Fibroblast of lung (primary cell): ENCODE results near the gene CTNND2. TPM values are rescaled to one million over a fixed set of nuclear protein-coding genes. Genes with fewer than 3 reads are reported as not detected.
"Not testable (repeated sequence)": the region's sequence is repeated elsewhere in the genome, so short reads cannot be mapped to it uniquely, and the experiment has no call there.

ENCODE experiments used
- DNase-seq, 2 donors: peaks; one replicate each; pipeline versions ENCODE4 v3.0.0 to v3.0.0-alpha.2; 2010; ENCODE audit warnings: low read depth in 2 of 2
- H2AFZ ChIP-seq: 2 replicates; pipeline ENCODE4 v1.5.1; 2012; ENCODE audit warnings: low read length, control low read depth, inconsistent platforms
- H3K27ac ChIP-seq: 2 replicates; pipeline ENCODE4 v1.5.1; 2011; ENCODE audit warnings: low read length, control low read depth; ENCODE audit not compliant: insufficient read depth
- H3K27me3 ChIP-seq: 2 replicates; pipeline ENCODE4 v1.5.1; 2011; ENCODE audit warnings: mild to moderate bottlenecking, low read length; ENCODE audit not compliant: control insufficient read depth, insufficient read depth
- H3K36me3 ChIP-seq: 2 replicates; pipeline ENCODE4 v1.5.1; 2011; ENCODE audit warnings: low read length; ENCODE audit not compliant: control insufficient read depth, insufficient read depth
- H3K4me1 ChIP-seq: 2 replicates; pipeline ENCODE4 v1.5.1; 2011; ENCODE audit warnings: low read length; ENCODE audit not compliant: control insufficient read depth, insufficient read depth; ENCODE audit errors: extremely low read depth
- H3K4me2 ChIP-seq: 2 replicates; pipeline ENCODE4 v1.5.1; 2011; ENCODE audit warnings: low read length, control low read depth; ENCODE audit not compliant: insufficient read depth; ENCODE audit errors: extremely low read depth
- H3K4me3 ChIP-seq, 4 experiments: fragments of 200-600 bp in 1 of 4; sonication (generic) in 1 of 4; replicated peaks in 1 of 4; 2 replicates each; pipeline ENCODE4 v1.5.1; 2011 to 2016; ENCODE audit warnings: low read length in 4 of 4, low read depth in 3 of 4, mild to moderate bottlenecking in 3 of 4, control low read depth in 2 of 4, inconsistent platforms in 1 of 4, mixed read lengths in 1 of 4; ENCODE audit not compliant: insufficient read depth in 1 of 4; ENCODE audit errors: control extremely low read depth in 1 of 4
- H3K79me2 ChIP-seq: 2 replicates; pipeline ENCODE4 v1.5.1; 2012; ENCODE audit warnings: mild to moderate bottlenecking, low read length, inconsistent platforms; ENCODE audit not compliant: control insufficient read depth, insufficient read depth
- H3K9ac ChIP-seq: 2 replicates; pipeline ENCODE4 v1.5.1; 2011; ENCODE audit warnings: mild to moderate bottlenecking, low read length, control low read depth; ENCODE audit not compliant: insufficient read depth
- H3K9me3 ChIP-seq: 2 replicates; pipeline ENCODE4 v1.5.1; 2012; ENCODE audit warnings: low read depth, low read length; ENCODE audit not compliant: control insufficient read depth, insufficient read depth
- H4K20me1 ChIP-seq: 2 replicates; pipeline ENCODE4 v1.5.1; 2011; ENCODE audit warnings: low read length; ENCODE audit not compliant: control insufficient read depth, insufficient read depth; ENCODE audit errors: extremely low read depth
- EZH2 ChIP-seq: IDR thresholded peaks from 2 replicates; pipeline ENCODE4 v1.5.1; 2012; ENCODE audit warnings: low read length, control low read depth, mild to moderate bottlenecking; ENCODE audit errors: missing control alignments
- polyA plus RNA-seq, 2 donors: library from polyadenylated mRNA; depleted of rRNA in 1 of 2; stranded (reverse) in 1 of 2; unstranded in 1 of 2; fragments of >200 nt; gene quantifications; 2 replicates each; pipeline ENCODE4 v1.2.1, GENCODE V29; 2011 to 2012; ENCODE audit warnings: missing spikeins in 1 of 2
- total RNA-seq: library from RNA; depleted of rRNA; stranded (reverse); fragments of >200 nt; gene quantifications from 2 replicates; pipeline ENCODE4 v1.2.1, GENCODE V29; 2014
- TF ChIP-seq, protein P1 (sequence below), 2 donors: IDR thresholded peaks in 1 of 2; conservative IDR thresholded peaks in 1 of 2; 1 replicate in 1 of 2; 2 replicates in 1 of 2; pipeline ENCODE4 v1.5.1; 2011 to 2012; ENCODE audit warnings: low read length in 2 of 2, control low read depth in 1 of 2, inconsistent platforms in 1 of 2, low read depth in 1 of 2, mild to moderate bottlenecking in 1 of 2

Gene CTNND2
- total and polyA plus RNA-seq, 2 donors (not counting 1 experiment from before 2014, with no cell fraction given): not detected

DNA sequence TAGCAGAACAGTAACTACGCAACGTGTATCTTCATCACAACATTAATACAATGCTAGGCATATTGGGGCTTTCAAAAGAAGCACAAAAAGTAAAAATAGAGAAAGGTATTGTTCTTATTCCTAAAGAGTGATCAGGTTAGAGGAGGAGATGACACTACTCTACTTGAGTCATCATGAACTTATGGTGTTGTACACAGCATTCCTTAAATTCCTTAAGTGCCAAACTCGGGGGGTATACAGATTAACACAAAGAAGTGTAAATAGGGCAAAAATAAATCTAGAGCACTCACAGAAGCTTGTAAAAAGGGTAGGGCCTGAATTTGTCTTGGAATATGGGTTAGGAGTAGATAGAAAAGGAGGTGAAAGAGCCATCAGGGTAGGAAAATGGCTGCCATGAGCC is 835.2 kb downstream of the CTNND2 start:
- Histone ChIP-seq H3K79me2 (no peaks in the 10 kb centered on the region), H3K9me3 (no peaks in the 10 kb centered on the region), H3K27me3 (no peaks in the 10 kb centered on the region), H3K4me1 (no peaks in the 10 kb centered on the region), H3K27ac (no peak overlapping the region), H3K4me2 (no peak overlapping the region), H3K9ac (no peak overlapping the region), H3K36me3 (no peaks in the 10 kb centered on the region), H2AFZ (no peak overlapping the region), H3K4me3 (no peak overlapping the region), H4K20me1 (no peaks in the 10 kb centered on the region)
- peak in 1 of 2 donors; percentile 17 for DNase-seq
- no peak for TF ChIP-seq EZH2
- TF ChIP-seq, protein P1, sequence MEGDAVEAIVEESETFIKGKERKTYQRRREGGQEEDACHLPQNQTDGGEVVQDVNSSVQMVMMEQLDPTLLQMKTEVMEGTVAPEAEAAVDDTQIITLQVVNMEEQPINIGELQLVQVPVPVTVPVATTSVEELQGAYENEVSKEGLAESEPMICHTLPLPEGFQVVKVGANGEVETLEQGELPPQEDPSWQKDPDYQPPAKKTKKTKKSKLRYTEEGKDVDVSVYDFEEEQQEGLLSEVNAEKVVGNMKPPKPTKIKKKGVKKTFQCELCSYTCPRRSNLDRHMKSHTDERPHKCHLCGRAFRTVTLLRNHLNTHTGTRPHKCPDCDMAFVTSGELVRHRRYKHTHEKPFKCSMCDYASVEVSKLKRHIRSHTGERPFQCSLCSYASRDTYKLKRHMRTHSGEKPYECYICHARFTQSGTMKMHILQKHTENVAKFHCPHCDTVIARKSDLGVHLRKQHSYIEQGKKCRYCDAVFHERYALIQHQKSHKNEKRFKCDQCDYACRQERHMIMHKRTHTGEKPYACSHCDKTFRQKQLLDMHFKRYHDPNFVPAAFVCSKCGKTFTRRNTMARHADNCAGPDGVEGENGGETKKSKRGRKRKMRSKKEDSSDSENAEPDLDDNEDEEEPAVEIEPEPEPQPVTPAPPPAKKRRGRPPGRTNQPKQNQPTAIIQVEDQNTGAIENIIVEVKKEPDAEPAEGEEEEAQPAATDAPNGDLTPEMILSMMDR (conservative IDR thresholded peaks at IDR 0.05 in 1 of 2, IDR thresholded peaks at IDR 0.05 in 1 of 2; ENCODE audit: low read depth in 1 of 2, low read length in 2 of 2): no peak

DNA sequence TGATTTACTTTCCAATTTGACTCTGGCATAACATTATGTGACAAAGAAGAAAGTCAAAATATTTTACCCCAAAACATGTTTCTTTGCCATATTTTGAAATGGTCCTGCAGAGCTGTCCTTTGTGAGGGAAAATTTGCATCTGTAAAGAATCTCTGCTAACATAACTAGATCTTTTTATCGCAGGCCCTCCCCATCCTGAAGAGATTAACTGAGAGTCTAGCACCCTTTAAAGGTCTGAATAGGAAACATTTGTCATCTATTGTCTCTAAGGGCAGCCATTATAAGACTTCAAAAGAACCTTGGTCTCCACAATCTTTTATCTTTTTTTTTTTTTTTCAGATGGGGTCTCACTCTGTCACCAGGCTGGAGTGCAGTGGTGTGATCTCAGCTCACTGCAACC is 838.5 kb downstream of the CTNND2 start:
- DNase-seq, H3K4me2 ChIP-seq, H3K4me3 ChIP-seq, H3K4me1 ChIP-seq, H3K27ac ChIP-seq, H2AFZ ChIP-seq, H3K36me3 ChIP-seq, H3K79me2 ChIP-seq, H3K9ac ChIP-seq, H3K9me3 ChIP-seq, H4K20me1 ChIP-seq, H3K27me3 ChIP-seq: not testable (repeated sequence)

DNA sequence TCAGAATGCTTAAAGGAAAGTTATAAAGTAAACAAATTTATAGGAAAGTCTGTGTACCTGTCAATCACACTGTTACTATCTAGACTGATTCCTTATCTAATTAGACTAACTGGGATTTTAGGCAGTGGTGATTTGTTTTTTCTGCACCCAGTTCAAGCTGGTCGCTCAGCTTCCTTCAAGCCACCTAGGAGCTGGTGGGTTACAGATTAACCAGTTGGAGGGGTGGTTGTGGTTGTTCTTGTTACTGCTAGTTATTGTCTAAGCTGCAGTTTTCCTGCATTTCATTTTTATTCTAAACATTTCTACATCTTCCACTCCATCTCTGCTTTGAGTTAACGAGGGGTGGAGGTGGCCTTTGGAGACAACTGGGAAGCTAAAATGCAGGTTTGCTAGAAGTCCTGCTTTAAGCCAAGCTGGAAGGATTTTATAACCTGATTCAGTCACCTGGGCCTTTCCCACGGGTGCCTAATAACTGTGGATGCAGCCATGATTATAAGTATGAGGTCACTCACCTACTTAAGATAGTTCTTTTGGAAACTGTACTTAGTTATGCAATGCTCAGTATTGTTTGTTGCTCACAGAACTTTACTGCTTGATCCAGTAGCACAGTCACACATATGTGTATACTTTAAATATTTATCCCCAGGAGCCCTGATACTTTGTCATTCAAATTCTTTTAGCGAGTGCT is 839.3 kb downstream of the CTNND2 start:
- DNase-seq: no peak
- Histone ChIP-seq H3K9ac (no peak overlapping the region), H3K9me3 (no peaks in the 10 kb centered on the region), H3K4me2 (no peak overlapping the region), H3K4me3 (no peak overlapping the region), H3K4me1 (no peaks in the 10 kb centered on the region), H3K27ac (no peak overlapping the region), H3K79me2 (no peaks in the 10 kb centered on the region), H3K27me3 (no peaks in the 10 kb centered on the region), H4K20me1 (no peaks in the 10 kb centered on the region), H3K36me3 (no peaks in the 10 kb centered on the region), H2AFZ (no peak overlapping the region)
- TF ChIP-seq, protein P1 (conservative IDR thresholded peaks at IDR 0.05 in 1 of 2, IDR thresholded peaks at IDR 0.05 in 1 of 2; ENCODE audit: low read depth in 1 of 2, low read length in 2 of 2): no peak
- no peak for TF ChIP-seq EZH2
